HG03558 (cell line): ENCODE measurements around the gene SRRT.
"Not testable (repeated sequence)": the region's sequence is repeated elsewhere in the genome, so short reads cannot be mapped to it uniquely, and the experiment has no call there.

ENCODE experiments used
- ATAC-seq: cut with Tn5 transposase; IDR thresholded peaks from one replicate; pipeline ENCODE4 v1.9.1; 2021; ENCODE audit warnings: moderate number of reproducible peaks; ENCODE audit not compliant: unreplicated experiment; ENCODE audit errors: extremely low read depth

Gene SRRT

GRCh38 chr7:100892364-100893317 lies 17.7 kb downstream of the SRRT start:
- ATAC-seq: no peak

- ATAC-seq: no peak
Observed at GRCh38 chr7:100893318-100893895, 18.5 kb downstream of the SRRT start.

GRCh38 chr7:100893910-100894721 lies 19.2 kb downstream of the SRRT start:
- no peak for ATAC-seq

- no peak for ATAC-seq
Observed at GRCh38 chr7:100894860-100895700, 20.2 kb downstream of the SRRT start.

- no peak for ATAC-seq
Observed at GRCh38 chr7:100895701-100895955, 20.7 kb downstream of the SRRT start, which contains the start of gene ACHE. TSS of gene ACHE (minus strand) at chr7:100895888. CDS start at chr7:100894232, 1,656 bp downstream.

GRCh38 chr7:100895956-100896731 lies 21.2 kb downstream of the SRRT start:
- ATAC-seq: no peak

- no peak for ATAC-seq
Observed at GRCh38 chr7:100896732-100897608, 22.1 kb downstream of the SRRT start.

- no peak for ATAC-seq
Observed at GRCh38 chr7:100897772-100898454, 23.0 kb downstream of the SRRT start.

GRCh38 chr7:100899432-100899831 lies 24.5 kb downstream of the SRRT start:
- ATAC-seq: no peak

- no peak for ATAC-seq
Observed at GRCh38 chr7:100900978-100901377, 26.1 kb downstream of the SRRT start.

- ATAC-seq: no peak
Observed at GRCh38 chr7:100901921-100902332, 27.0 kb downstream of the SRRT start.

GRCh38 chr7:100902638-100903037 lies 27.7 kb downstream of the SRRT start:
- no peak for ATAC-seq

- ATAC-seq: no peak
Observed at GRCh38 chr7:100908512-100908911, 33.6 kb downstream of the SRRT start.

GRCh38 chr7:100910443-100910842 lies 35.5 kb downstream of the SRRT start:
- ATAC-seq: not testable (repeated sequence)

GRCh38 chr7:100911484-100911883 lies 36.6 kb downstream of the SRRT start:
- ATAC-seq: no peak

GRCh38 chr7:100914208-100914878 lies 39.4 kb downstream of the SRRT start:
- ATAC-seq: no peak

GRCh38 chr7:100914879-100915447 lies 40.1 kb downstream of the SRRT start:
- no peak for ATAC-seq
